Neutrophil (primary cell): ENCODE results near the gene GPR148.

Experiments used
- H3K27ac ChIP-seq: fragments of 200-600 bp; sonication (generic); 2 replicates; pipeline ENCODE4 v1.5.1; 2016; ENCODE audit warnings: mild to moderate bottlenecking, moderate library complexity
- H3K27me3 ChIP-seq: fragments of 200-600 bp; sonication (generic); 2 replicates; pipeline ENCODE4 v1.6.0; 2016; ENCODE audit warnings: mild to moderate bottlenecking
- H3K36me3 ChIP-seq: fragments of 200-600 bp; sonication (generic); 2 replicates; pipeline ENCODE4 v1.5.1; 2017
- H3K4me1 ChIP-seq, 2 experiments: fragments of 200-600 bp in 1 of 2; sonication (generic) in 1 of 2; 1 replicate in 1 of 2; 2 replicates in 1 of 2; pipeline versions ENCODE4 v1.5.1 to v1.6.1; 2013 to 2016; ENCODE audit warnings: low read depth in 1 of 2, low read length in 1 of 2, mild to moderate bottlenecking in 1 of 2, moderate library complexity in 1 of 2; ENCODE audit not compliant: control insufficient read depth in 1 of 2, insufficient read depth in 1 of 2
- H3K4me3 ChIP-seq, 2 experiments: fragments of 200-600 bp in 1 of 2; sonication (generic) in 1 of 2; 1 replicate in 1 of 2; 2 replicates in 1 of 2; pipeline ENCODE4 v1.5.1; 2013 to 2016; ENCODE audit warnings: low read depth in 1 of 2, low read length in 1 of 2, mild to moderate bottlenecking in 1 of 2, moderate library complexity in 1 of 2
- H3K9me3 ChIP-seq: fragments of 200-600 bp; sonication (generic); 2 replicates; pipeline ENCODE4 v1.5.1; 2016
- TF ChIP-seq, protein P1 (sequence below): fragments of 200-600 bp; sonication (generic); IDR thresholded peaks from 2 replicates; pipeline ENCODE4 v1.5.1; 2016; ENCODE audit warnings: antibody characterized with exemption

The GPR148 gene

DNA sequence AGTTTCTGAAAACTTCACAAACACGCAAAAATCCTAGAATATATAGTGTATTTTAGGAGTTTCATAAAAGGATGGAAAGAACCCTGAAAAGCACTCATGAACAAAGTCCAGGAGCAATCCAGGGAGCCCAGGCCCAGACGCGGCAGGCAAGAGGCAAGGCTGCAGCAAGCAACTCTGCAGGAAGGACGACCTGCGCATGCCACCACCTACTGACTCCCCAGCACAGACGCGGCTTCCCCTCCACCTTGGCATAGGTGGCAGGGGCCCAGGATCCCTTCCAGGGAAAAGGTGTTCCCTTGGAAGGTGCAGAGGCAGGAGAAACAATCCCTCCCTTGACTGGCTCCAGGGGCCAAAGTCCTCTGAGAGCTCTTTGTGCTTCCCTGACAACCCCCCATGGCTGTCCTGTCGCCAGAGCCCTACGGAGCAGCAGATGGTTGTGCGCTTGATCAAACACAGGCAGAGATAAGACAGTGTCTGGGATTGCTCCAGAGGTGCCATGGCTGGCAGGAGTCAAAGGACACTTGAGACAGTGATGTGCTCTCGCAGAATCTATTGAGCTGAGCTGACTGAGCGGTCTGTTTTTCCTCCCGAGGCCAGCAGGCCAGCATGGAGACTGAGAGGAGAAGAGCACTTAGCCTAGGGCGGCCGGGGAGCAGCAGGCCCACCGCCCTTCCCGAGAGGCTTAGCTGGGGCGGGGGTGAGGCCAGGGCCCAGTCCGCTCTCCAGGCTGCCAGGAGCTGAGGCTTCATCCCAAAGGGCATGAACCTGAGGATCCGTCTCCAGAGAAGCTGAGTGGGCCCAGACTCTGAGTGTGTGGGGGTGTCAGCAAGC, 15.6 kb downstream of the GPR148 start:
- no peaks in the 10 kb centered on the region for H3K9me3 ChIP-seq
- H3K27ac ChIP-seq = no peak overlapping the region
- TF ChIP-seq, protein P1, sequence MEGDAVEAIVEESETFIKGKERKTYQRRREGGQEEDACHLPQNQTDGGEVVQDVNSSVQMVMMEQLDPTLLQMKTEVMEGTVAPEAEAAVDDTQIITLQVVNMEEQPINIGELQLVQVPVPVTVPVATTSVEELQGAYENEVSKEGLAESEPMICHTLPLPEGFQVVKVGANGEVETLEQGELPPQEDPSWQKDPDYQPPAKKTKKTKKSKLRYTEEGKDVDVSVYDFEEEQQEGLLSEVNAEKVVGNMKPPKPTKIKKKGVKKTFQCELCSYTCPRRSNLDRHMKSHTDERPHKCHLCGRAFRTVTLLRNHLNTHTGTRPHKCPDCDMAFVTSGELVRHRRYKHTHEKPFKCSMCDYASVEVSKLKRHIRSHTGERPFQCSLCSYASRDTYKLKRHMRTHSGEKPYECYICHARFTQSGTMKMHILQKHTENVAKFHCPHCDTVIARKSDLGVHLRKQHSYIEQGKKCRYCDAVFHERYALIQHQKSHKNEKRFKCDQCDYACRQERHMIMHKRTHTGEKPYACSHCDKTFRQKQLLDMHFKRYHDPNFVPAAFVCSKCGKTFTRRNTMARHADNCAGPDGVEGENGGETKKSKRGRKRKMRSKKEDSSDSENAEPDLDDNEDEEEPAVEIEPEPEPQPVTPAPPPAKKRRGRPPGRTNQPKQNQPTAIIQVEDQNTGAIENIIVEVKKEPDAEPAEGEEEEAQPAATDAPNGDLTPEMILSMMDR = no peak
- peaks cover 38% of the 10 kb centered on the region for H3K27me3 ChIP-seq
- no peaks in the 10 kb centered on the region for H3K36me3 ChIP-seq
- H3K4me3 ChIP-seq = no peak overlapping the region
- no peaks in the 10 kb centered on the region for H3K4me1 ChIP-seq

DNA sequence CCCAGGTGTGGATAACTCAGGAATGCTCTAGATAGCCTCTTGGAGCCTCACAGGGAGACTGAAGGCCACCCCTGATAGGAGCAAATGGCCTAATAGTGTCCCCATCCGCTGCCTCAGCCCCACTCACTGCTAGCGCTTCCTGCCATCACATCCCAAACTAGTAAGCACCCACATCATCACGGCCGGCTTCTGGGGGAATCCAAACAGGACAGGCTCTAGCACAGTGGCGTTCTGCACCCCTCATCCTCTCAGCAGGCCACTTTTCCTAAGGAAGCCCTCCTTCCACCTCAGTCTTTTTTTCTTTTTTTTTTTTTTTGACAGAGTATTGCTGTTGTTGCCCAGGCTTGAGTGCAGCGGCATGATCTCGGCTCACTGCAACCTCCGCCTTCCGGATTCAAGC, 20.2 kb downstream of the GPR148 start:
- no peak overlapping the region for H3K27ac ChIP-seq
- H3K9me3 ChIP-seq = no peaks in the 10 kb centered on the region
- H3K4me3 ChIP-seq = no peak overlapping the region
- TF ChIP-seq, protein P1 = no peak
- no peaks in the 10 kb centered on the region for H3K4me1 ChIP-seq
- H3K36me3 ChIP-seq = no peaks in the 10 kb centered on the region
- H3K27me3 ChIP-seq = peaks cover 27% of the 10 kb centered on the region

DNA sequence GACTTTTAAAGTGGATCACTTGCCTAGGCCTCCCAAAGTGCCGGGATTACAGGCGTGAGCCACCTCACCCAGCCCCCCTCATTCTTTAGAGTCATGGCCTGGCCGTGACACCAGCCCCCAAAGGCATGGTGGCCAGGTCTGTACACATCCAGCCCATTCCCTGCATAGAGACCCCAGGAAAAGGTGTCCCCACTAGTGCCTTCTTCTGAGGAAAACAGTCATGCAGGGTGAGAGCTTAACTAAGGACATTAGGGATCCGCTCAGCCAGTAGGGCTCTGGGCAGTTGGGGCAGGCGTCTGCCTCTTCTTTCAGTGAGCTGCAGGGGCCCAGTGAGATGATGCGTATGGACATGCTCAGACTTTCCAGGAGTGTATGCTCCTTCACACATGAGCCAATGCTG, 20.8 kb downstream of the GPR148 start:
- H3K36me3 ChIP-seq = no peaks in the 10 kb centered on the region
- no peaks in the 10 kb centered on the region for H3K4me1 ChIP-seq
- TF ChIP-seq, protein P1 = no peak
- no peak overlapping the region for H3K27ac ChIP-seq
- H3K9me3 ChIP-seq = no peaks in the 10 kb centered on the region
- H3K27me3 ChIP-seq = peaks cover 28% of the 10 kb centered on the region
- H3K4me3 ChIP-seq = no peak overlapping the region

DNA sequence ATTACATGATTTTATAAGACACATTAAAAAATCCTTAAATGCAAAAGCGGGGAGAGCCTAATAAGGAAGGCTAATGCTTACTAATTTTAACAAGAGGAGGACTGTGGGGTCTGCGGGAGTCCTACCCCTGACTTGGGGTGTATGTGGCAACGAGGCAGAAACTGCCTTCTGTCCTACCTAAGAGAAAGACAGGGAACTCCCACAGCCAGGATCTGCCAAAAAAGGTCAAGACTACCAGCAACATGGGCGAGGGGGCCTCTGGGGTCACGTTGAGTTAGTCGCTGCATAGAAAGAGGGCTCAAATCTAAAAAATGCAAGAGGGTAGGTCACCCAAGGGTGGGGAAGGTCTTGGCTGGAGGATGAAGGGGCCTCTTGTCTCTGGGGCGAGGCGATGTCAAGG, 25.9 kb downstream of the GPR148 start:
- Histone ChIP-seq H3K27me3 (peaks cover 70% of the 10 kb centered on the region), H3K36me3 (no peaks in the 10 kb centered on the region), H3K9me3 (no peaks in the 10 kb centered on the region), H3K4me3 (no peak overlapping the region), H3K4me1 (no peaks in the 10 kb centered on the region), H3K27ac (no peak overlapping the region)
- TF ChIP-seq, protein P1 = no peak

DNA sequence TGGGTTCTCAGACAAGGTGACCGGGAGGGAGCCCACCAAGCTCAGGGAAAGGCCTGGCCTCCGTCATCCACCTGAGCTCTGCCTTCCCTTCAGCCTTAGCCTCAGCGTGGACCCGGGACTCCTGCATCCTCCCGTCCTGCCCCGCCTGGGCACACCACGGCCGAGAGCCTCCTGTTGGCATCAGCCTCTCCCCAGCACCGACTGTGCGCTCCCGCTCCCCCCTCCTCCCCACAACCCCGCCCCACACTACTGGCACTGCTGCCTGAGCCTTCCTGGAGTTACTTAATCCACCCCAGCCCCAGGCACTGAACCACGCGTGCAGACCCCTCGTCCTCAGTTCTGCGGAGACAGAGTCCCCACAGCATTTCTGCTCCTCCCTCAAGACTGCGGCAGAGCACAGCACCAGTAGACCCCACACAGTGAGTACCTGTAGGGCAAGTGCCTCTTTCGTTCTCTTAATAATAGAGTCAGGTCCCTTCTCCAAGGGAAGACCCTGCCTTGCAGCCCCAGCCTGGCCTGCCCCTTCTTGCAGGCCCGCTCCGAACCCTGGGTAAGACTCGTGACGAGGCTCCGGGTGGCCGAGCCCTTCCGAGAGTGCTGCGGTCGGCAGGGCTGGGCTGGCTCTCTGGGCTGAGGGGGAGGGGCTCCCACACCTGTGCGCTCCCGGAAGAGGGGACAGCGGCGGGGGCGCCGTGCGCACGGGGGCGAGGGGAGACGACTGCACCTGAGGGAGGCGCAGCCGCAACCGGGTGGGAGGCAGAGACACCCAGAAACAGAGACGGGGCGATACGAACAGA, 26.6 kb downstream of the GPR148 start, which contains the start of gene AMER3:
AMER3 (plus strand) TSS at position 285 of the 797 bp plus-strand sequence. CDS start 6,533 bp downstream, outside the sequence.
- Histone ChIP-seq H3K27me3 (peaks cover 72% of the 10 kb centered on the region), H3K4me3 (no peak within 1 kb of the TSS), H3K4me1 (no peaks in the 10 kb centered on the region), H3K9me3 (no peaks in the 10 kb centered on the region), H3K36me3 (no peaks in the 10 kb centered on the region), H3K27ac (no peak within 1 kb of the TSS)
- TF ChIP-seq, protein P1 = no peak
